ENCODE data around the gene PSMB2. TPM values are rescaled to one million over a fixed set of nuclear protein-coding genes. Genes with fewer than 3 reads are reported as not detected.
A peak's percentile ranks its signal among the peaks of the same experiment; 100 is the strongest.

PSMB2 gene
- total and polyA plus RNA-seq, 2 experiments from 2014 or later: 22.5 to 72.8 TPM

GRCh38 chr1:35560256-35561225, 80.8 kb downstream of the PSMB2 start:
- no peaks in the 10 kb centered on the region for H3K27me3 ChIP-seq
- no peak overlapping the region for H3K4me3 ChIP-seq
- no peaks in the 10 kb centered on the region for H3K9me3 ChIP-seq (ENCODE audit: low read depth)
- no peak overlapping the region for H3K27ac ChIP-seq
- H3K4me1 ChIP-seq (ENCODE audit: low read depth): peaks cover 9% of the 10 kb centered on the region
- no peak for DNase-seq (ENCODE audit: low read depth in 1 of 2, low spot score in 1 of 2)
- no peak for TF ChIP-seq CTCF (IDR thresholded peaks at IDR 0.05; ENCODE audit: low read depth, low read length)
- no peaks in the 10 kb centered on the region for H3K36me3 ChIP-seq

- Histone ChIP-seq H3K27ac (no peak overlapping the region), H3K4me1 (ENCODE audit: low read depth) (peaks cover 10% of the 10 kb centered on the region), H3K27me3 (no peaks in the 10 kb centered on the region), H3K36me3 (no peaks in the 10 kb centered on the region), H3K9me3 (ENCODE audit: low read depth) (no peaks in the 10 kb centered on the region), H3K4me3 (no peak overlapping the region)
- DNase-seq (ENCODE audit: low read depth in 1 of 2, low spot score in 1 of 2): no peak
- no peak for TF ChIP-seq CTCF (IDR thresholded peaks at IDR 0.05; ENCODE audit: low read depth, low read length)
Observed at GRCh38 chr1:35559317-35559944, 81.9 kb downstream of the PSMB2 start.

GRCh38 chr1:35558374-35559316, 82.7 kb downstream of the PSMB2 start:
- Histone ChIP-seq H3K27ac (peak overlapping the region; percentile 67), H3K36me3 (peaks cover 7% of the 10 kb centered on the region), H3K4me1 (ENCODE audit: low read depth) (peaks cover 13% of the 10 kb centered on the region), H3K9me3 (ENCODE audit: low read depth) (no peaks in the 10 kb centered on the region), H3K27me3 (no peaks in the 10 kb centered on the region), H3K4me3 (peak overlapping the region; percentile 93)
- TF ChIP-seq CTCF (IDR thresholded peaks at IDR 0.05; ENCODE audit: low read depth, low read length): peak; percentile 5
- peak in 1 of 2 donors; percentile 52 for DNase-seq (ENCODE audit: low read depth in 1 of 2, low spot score in 1 of 2)

GRCh38 chr1:35557611-35558373, 83.5 kb downstream of the PSMB2 start, which contains the start of gene NCDN:
NCDN (plus strand) TSS chr1:35557799; CDS start chr1:35558191, 392 bp downstream.
- TF ChIP-seq CTCF (IDR thresholded peaks at IDR 0.05; ENCODE audit: low read depth, low read length): no peak
- H3K36me3 ChIP-seq: peaks cover 16% of the 10 kb centered on the region
- H3K27ac ChIP-seq: peak within 1 kb of the TSS; percentile 99
- DNase-seq (ENCODE audit: low read depth in 1 of 2, low spot score in 1 of 2): peak; percentile 98 to 99
- H3K4me3 ChIP-seq: peak within 1 kb of the TSS; percentile 93
- no peaks in the 10 kb centered on the region for H3K27me3 ChIP-seq
- peaks cover 13% of the 10 kb centered on the region for H3K4me1 ChIP-seq (ENCODE audit: low read depth)
- no peaks in the 10 kb centered on the region for H3K9me3 ChIP-seq (ENCODE audit: low read depth)
